Mucosa of rectum (tissue), 2 donors: ENCODE data around the gene PDE6G.
A peak's percentile ranks its signal among the peaks of the same experiment; 100 is the strongest.

Experiments
- H3K27ac ChIP-seq, 2 donors: one replicate each; pipeline ENCODE4 v1.7.0; 2013; ENCODE audit warnings: inconsistent platforms in 2 of 2, low read depth in 2 of 2, low read length in 2 of 2
- H3K27me3 ChIP-seq, 2 donors: one replicate each; pipeline ENCODE4 v1.7.0; 2013; ENCODE audit warnings: low read length in 2 of 2; ENCODE audit not compliant: control insufficient read depth in 2 of 2, insufficient read depth in 2 of 2
- H3K36me3 ChIP-seq, 2 donors: one replicate each; pipeline ENCODE4 v1.7.0; 2013; ENCODE audit warnings: low read length in 2 of 2; ENCODE audit not compliant: control insufficient read depth in 2 of 2, insufficient read depth in 2 of 2
- H3K4me1 ChIP-seq, 2 donors: one replicate each; pipeline ENCODE4 v1.7.0; 2013; ENCODE audit warnings: low read length in 2 of 2, mild to moderate bottlenecking in 1 of 2; ENCODE audit not compliant: control insufficient read depth in 2 of 2, insufficient read depth in 2 of 2
- H3K4me3 ChIP-seq, 2 donors: one replicate each; pipeline ENCODE4 v1.7.0; 2013; ENCODE audit warnings: low read length in 2 of 2
- H3K9ac ChIP-seq, 2 donors: one replicate each; pipeline ENCODE4 v1.7.0; 2013; ENCODE audit warnings: low read length in 2 of 2, low read depth in 1 of 2, mild to moderate bottlenecking in 1 of 2
- H3K9me3 ChIP-seq, 2 donors: one replicate each; pipeline ENCODE4 v1.7.0; 2013; ENCODE audit warnings: low read length in 2 of 2; ENCODE audit not compliant: control insufficient read depth in 2 of 2
- donor health status: healthy.
- donor health status: Normal muscosa, but diverticular disease.

PDE6G gene

DNA sequence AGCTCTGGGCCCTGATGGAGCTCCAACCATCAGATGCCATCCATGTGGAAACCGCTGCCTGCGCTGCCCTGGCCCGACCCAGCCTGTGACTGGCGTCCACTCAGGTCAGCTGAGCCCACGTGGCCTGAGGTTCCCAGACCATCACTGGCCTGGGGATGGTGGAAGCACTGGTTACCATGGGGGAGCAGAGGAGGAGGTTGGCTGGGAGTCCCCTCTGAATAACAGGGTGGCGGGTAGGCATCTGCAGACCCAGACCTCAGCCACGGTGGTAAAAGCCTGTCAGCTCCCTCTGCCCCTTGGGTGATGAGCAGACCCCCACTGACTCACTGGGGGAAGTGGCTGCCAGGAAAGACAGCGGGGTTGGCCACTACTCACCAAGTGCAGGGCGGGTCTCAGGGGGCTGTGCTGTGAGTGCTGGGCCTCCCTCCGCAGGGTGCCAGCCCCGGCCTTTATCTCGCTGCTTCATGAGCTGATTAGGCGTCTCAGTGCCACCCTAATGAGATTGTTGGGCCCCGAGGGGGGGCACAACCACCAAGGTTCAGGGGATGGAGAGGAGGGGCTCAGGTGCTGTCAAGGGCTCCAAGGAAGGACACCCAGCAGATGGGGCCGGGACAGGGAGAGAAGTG is at the start of gene PDE6G:
PDE6G (minus strand) TSS at position 425 of the 626 bp plus-strand sequence. CDS start 3,237 bp downstream, outside the sequence.
- Histone ChIP-seq H3K9me3 (no peaks in the 10 kb centered on the region), H3K27ac (no peak within 1 kb of the TSS), H3K4me3 (no peak within 1 kb of the TSS), H3K4me1 (no peaks in the 10 kb centered on the region), H3K9ac (no peak within 1 kb of the TSS), H3K27me3 (no peaks in the 10 kb centered on the region), H3K36me3 (no peaks in the 10 kb centered on the region)

DNA sequence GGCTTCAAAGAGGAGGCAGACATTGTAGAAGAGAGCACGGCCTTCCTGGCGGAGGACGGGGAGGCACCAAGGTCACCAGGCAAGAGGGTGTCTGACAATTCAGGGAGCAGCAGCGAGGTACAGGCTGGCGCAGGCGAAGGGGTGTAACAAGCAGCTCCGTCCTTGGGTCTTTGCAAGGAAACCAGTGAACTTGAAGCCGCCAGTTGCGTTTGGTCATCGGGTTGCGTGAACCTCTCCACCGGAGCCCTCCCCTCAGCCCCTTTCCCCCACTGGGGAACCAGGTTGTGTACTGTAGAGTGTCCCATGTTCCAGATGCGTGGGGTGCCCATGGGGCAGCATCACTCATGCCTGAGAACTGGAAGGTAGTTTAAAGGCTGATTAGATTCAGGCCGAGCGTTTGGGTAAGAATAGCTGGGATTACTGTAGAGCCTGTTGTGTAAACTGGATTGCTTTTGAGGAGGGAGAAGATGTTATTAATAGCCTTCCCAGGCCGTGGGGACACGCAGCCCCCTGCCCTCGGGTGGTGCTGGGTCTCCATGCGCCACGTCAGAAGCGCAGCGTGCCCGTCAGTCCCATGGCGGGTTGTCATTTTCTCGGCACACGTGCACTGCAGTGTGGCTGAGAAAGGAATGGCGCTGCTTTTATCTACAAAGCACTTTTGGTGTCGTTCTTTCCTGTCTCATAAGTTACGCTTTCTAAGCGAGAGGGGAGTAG is 49.3 kb upstream of the PDE6G start:
- H3K4me3 ChIP-seq, result no peak overlapping the region
- H3K4me1 ChIP-seq, result peaks cover 35 to 38% of the 10 kb centered on the region in 2 donors
- H3K27ac ChIP-seq, result no peak overlapping the region
- H3K27me3 ChIP-seq, result no peaks in the 10 kb centered on the region
- no peaks in the 10 kb centered on the region for H3K9me3 ChIP-seq
- no peak overlapping the region for H3K9ac ChIP-seq
- peaks cover 35 to 36% of the 10 kb centered on the region in 2 donors for H3K36me3 ChIP-seq

DNA sequence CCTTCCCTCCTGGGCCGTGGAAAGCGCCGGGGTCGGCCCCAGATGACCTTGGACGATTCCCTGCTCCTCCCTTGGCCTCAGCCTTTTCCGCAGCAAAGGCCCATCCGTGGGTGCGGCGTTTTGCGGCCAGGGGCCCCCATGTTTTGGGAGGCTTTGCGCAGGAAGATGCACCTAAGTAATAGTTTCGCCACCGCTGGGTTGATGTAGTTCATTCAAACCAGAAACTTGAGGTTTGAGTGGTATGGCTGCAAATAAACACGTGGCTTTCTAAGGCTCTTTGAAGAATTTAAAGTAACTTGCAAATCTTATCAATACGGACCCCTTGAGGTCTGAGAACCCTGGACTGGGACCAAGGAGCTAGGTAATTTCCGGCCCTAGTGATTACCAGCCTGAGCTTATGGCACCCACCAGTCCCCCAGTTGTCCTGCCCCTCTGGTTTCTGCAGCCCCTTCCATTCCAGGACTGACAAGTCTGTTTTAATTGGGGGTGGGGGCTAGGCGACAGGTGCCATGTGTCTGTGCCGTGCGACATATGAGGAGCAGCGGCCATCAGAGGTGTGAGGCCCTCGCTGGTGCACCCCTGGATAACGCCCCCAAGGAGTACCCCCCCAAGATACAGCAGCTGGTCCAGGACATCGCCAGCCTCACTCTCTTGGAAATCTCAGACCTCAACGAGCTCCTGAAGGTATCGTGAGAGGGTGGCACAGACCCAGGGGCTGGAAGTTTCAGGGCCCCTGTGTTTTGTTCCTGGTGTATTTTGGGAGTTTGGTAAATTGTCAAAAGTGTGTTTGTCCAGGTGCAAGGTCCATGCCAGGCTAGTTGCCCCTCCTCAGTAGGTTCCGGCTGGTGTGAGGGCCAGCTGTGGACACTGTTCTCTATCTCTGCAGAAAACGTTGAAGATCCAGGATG is 47.7 kb upstream of the PDE6G start:
- no peaks in the 10 kb centered on the region for H3K27me3 ChIP-seq
- H3K4me1 ChIP-seq, result peaks cover 25 to 30% of the 10 kb centered on the region in 2 donors
- no peaks in the 10 kb centered on the region for H3K9me3 ChIP-seq
- peak overlapping the region; percentile 87 to 91 for H3K27ac ChIP-seq
- H3K4me3 ChIP-seq, result peak overlapping the region; percentile 71 to 96
- peaks cover 40 to 42% of the 10 kb centered on the region in 2 donors for H3K36me3 ChIP-seq
- peak overlapping the region; percentile 71 to 93 for H3K9ac ChIP-seq

DNA sequence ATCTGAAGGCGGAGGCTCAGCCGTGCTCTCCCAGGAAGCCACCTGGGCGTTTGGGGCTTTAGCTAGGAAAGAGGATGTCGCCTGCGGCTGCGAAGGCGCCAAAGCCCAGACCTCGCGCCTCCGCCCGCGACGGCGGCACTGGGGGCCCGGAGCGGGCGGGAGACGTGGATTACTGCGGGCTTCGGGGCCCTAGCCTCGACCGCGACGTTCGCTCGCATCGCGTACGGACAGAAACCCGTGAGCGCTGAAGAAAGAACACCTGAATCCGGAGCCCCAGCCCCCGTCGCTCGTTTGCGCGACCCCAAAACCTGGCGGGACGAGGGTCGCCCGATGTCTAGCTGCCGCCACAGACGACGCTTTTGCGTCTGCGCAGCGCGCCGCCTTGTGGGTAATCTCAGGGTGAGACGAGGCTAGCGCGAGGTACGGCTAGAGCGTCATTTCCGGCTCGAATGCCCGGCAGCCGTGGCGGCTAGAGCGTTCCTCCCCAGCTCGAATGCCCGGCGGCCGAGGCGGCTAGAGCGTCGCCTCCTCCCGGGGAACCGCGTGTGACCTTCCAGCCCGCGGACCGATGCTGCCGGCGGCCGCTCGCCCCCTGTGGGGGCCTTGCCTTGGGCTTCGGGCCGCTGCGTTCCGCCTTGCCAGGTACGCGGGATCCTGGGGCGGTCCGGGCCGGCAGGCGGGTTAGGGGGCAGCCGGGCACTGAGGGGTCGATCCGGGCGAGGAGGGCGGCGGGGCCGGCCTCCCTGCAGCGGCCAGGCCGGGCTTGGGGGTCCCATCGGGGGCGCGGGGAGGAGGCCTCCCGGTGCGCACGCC is 46.8 kb upstream of the PDE6G start, which contains the start of gene MRPL12:
MRPL12 (plus strand) TSS at position 434 of the 813 bp plus-strand sequence; CDS start at position 569, 135 bp downstream.
- Histone ChIP-seq H3K4me3 (peak within 1 kb of the TSS; percentile 71 to 96), H3K4me1 (peaks cover 25 to 30% of the 10 kb centered on the region in 2 donors), H3K27ac (peak within 1 kb of the TSS; percentile 87 to 91), H3K36me3 (peaks cover 43 to 48% of the 10 kb centered on the region in 2 donors), H3K9me3 (no peaks in the 10 kb centered on the region), H3K27me3 (no peaks in the 10 kb centered on the region), H3K9ac (peak within 1 kb of the TSS; percentile 71 to 93)

DNA sequence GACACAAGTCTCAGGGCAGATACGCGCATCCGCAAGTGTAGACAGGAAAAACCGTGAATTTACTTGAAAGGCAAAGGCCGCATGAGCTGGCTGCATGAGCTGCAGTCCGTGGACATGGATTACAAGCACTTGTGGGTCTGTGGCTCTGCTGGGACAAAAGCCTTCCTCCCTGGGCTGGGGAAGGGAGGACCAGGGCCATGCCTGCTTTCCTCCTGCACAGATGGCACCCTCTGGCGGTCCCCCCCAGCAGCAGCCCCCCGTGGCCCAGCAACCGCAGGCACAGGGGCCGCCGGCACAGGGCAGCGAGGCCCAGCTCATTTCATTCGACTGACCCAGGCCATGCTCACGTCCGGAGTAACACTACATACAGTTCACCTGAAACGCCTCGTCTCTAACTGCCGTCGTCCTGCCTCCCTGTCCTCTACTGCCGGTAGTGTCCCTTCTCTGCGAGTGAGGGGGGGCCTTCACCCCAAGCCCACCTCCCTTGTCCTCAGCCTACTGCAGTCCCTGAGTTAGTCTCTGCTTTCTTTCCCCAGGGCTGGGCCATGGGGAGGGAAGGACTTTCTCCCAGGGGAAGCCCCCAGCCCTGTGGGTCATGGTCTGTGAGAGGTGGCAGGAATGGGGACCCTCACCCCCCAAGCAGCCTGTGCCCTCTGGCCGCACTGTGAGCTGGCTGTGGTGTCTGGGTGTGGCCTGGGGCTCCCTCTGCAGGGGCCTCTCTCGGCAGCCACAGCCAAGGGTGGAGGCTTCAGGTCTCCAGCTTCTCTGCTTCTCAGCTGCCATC is 45.1 kb upstream of the PDE6G start:
- Histone ChIP-seq H3K9ac (peak overlapping the region; percentile 48 to 93), H3K27ac (no peak overlapping the region), H3K4me3 (peak overlapping the region; percentile 71 to 96)

DNA sequence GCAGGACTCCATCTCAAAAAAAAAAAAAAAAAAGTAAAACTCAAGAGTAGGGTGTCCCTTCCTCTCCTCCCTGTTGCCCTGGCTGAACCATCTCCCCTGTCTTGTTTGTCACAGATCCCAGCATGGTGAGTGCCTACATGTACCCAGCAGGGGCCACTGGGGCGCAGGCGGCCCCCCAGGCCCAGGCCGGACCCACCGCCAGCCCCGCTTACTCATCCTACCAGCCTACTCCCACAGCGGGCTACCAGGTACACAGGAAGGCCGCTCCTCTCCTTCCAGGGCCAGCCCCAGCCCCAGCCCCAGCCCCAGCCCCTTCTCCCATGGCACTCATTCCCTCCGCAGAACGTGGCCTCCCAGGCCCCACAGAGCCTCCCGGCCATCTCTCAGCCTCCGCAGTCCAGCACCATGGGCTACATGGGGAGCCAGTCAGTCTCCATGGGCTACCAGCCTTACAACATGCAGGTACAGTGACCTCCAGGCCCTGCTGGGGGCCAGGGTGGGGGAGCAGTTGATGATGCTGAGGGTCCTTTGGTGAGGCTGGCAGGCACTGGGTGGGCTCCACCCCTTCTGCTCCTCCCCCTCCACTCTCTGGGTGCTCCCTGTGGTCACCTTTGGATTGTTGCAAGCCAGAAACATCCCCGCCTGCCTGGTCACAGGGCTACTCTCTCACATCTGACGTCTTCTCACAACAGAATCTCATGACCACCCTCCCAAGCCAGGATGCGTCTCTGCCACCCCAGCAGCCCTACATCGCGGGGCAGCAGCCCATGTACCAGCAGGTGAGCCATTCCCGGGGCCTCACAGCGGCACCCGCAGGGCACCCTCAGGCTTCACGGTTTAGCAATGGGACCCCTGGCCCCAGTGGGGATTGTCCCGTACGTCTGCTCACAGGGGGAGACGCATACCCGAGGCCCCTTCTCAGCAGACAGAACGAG is 44.3 kb upstream of the PDE6G start:
- no peaks in the 10 kb centered on the region for H3K27me3 ChIP-seq
- no peak overlapping the region for H3K9ac ChIP-seq
- H3K4me1 ChIP-seq, result peaks cover 25 to 30% of the 10 kb centered on the region in 2 donors
- H3K27ac ChIP-seq, result no peak overlapping the region
- no peaks in the 10 kb centered on the region for H3K9me3 ChIP-seq
- H3K36me3 ChIP-seq, result peaks cover 44 to 49% of the 10 kb centered on the region in 2 donors
- H3K4me3 ChIP-seq, result no peak overlapping the region

More for the DNA sequence above, 45.1 kb upstream of the PDE6G start:
- Histone ChIP-seq H3K36me3 (peaks cover 45% of the 10 kb centered on the region in 2 donors), H3K27me3 (no peaks in the 10 kb centered on the region), H3K4me1 (peaks cover 25 to 30% of the 10 kb centered on the region in 2 donors), H3K9me3 (no peaks in the 10 kb centered on the region)

DNA sequence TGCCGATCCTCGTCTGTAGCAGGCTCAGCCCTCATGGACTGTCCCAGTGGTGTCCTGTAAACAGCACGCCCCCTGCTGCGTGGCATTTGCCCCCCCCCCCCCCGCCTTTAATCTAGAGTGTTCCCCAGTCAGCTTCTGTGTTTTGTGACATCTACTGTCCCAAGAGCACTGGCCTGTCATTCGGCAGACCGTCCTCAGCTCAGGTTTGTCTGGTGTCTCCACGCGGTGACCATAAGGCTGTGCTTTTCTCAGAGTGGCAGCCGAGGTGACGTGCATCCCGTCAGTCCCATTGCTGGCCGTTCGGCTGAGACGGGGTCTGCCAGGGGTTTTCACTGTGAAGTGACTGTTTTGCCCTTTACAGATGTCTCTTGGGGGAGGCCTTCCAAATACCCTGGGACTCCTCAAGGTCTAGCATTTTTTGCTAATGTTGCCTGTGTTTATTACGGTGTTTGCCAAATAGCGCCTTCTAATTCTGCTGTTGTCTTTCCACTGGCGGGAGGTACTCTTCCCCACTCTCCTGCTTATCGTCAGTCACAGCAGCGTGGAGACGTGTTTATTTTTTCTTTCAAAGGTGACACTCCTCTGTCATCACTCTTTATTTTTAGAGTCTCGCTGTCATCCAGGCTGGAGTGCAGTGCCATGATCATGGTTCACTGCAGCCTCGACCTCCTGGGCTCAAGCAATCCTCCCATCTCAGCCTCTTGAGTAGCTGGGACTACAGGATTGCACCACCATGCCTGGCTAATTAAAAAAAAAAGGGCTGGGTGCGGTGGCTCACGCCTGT is 41.1 kb upstream of the PDE6G start:
- no peak overlapping the region for H3K9ac ChIP-seq
- no peak overlapping the region for H3K27ac ChIP-seq
- peaks cover 13 to 16% of the 10 kb centered on the region in 2 donors for H3K4me1 ChIP-seq
- H3K27me3 ChIP-seq, result no peaks in the 10 kb centered on the region
- H3K36me3 ChIP-seq, result peaks cover 67 to 68% of the 10 kb centered on the region in 2 donors
- H3K9me3 ChIP-seq, result no peaks in the 10 kb centered on the region
- H3K4me3 ChIP-seq, result no peak overlapping the region
